Activated CD8-positive, alpha-beta T cell treated with anti-CD3 and anti-CD28 coated beads for 36 hours (primary cell): ENCODE results near the gene ANKH. TPM values are rescaled to one million over a fixed set of nuclear protein-coding genes. Genes with fewer than 3 reads are reported as not detected.

Source experiments
- ATAC-seq: fragments of 200-7000 bp; cut with Tn5 transposase; one replicate; pipeline ENCODE4 v1.10.0; 2021; ENCODE audit warnings: mild to moderate bottlenecking, moderate library complexity
- CTCF ChIA-PET: fragments of 350-600 bp; sonication (Branson Sonifier 250); formaldehyde crosslinking; loops from one replicate; lab custom pipeline; 2021; ENCODE audit warnings: antibody characterized with exemption; lab: Charles Lee
- POLR2A ChIA-PET: fragments of 350-600 bp; sonication (Branson Sonifier 250); formaldehyde crosslinking; loops from one replicate; lab custom pipeline; 2021; ENCODE audit warnings: antibody characterized with exemption; lab: Charles Lee
- DNase-seq: peaks from one replicate; pipeline ENCODE4 v3.0.0-alpha.2; 2020
- H3K27ac Mint-ChIP-seq: one replicate; pipeline ENCODE4 v1.8.0; 2021; ENCODE audit warnings: mild to moderate bottlenecking, mixed read lengths
- H3K27me3 Mint-ChIP-seq: one replicate; pipeline ENCODE4 v1.8.0; 2021; ENCODE audit warnings: mixed read lengths
- H3K36me3 Mint-ChIP-seq: one replicate; pipeline ENCODE4 v1.8.0; 2021; ENCODE audit warnings: low read depth, mixed read lengths
- H3K4me1 Mint-ChIP-seq: one replicate; pipeline ENCODE4 v1.8.0; 2021; ENCODE audit warnings: low read depth, mixed read lengths
- H3K4me3 Mint-ChIP-seq: one replicate; pipeline ENCODE4 v1.8.0; 2021; ENCODE audit warnings: mild to moderate bottlenecking, moderate library complexity, mixed read lengths
- H3K9me3 Mint-ChIP-seq: one replicate; pipeline ENCODE4 v1.8.0; 2021; ENCODE audit warnings: mixed read lengths
- intact Hi-C: fragments of 100-400 bp; cut with micrococcal nuclease; formaldehyde crosslinking; loops from one replicate; pipeline ENCODE4 v1.10.0; 2022
- total RNA-seq, 2 experiments: library from RNA; stranded (reverse); gene quantifications; one replicate each; pipeline ENCODE4 v1.2.3, GENCODE V29; 2021
- TF ChIP-seq, protein P1 (sequence below): fragments of 200-600 bp; IDR thresholded peaks from one replicate; pipeline ENCODE4 v1.8.0; 2022; ENCODE audit warnings: antibody characterized with exemption, mild to moderate bottlenecking

ANKH gene
- total RNA-seq, 2 experiments from 2014 or later = 85.4 to 87.2 TPM

DNA sequence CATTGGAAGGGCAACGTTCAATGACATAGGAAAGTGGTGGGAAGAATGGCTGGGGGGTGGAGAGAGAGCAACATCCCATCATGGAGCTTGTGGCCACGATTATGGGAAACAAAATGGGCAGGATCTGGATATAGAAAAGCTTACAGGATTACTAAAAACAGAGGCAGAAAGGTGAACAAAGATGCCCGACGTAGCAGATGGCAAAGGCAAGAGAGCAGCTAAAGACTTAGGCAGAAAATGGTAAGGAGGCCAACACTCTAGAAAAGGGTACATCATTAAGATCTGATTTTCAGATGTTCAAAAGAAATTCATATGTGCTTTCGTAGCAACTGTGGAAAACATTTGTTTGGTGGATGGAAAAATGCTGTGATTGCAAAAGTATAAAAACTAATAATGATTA is 104.5 kb downstream of the ANKH start:
- no peak overlapping the region for H3K27ac Mint-ChIP-seq
- H3K9me3 Mint-ChIP-seq = no peaks in the 10 kb centered on the region
- POLR2A ChIA-PET = no interaction called here

DNA sequence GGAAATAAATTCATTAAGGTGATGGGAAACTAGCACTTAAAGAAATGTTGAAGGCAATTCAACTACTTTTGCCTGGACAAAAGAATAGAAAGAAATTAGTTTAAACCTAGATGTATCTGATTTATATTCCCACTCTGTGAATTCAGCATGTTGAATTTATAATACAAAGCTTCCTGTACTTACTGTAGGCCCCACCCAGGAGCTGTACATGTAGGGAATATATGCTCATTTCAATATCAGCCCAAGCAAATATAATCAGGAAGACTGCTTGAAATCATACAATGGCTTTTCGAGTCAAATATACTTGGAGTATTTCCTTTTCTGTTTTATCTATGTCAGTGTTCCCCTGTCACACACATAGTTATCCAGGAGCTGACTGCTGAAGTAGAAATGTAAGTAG is 105.0 kb downstream of the ANKH start:
- ChIA-PET CTCF (interaction anchor here (1.2 to 1.4 kb wide), 2 partner anchors 18 to 40 kb away, joined by 3 read pairs; no protein-coding TSS in a partner anchor), POLR2A (no interaction called here)
- intact Hi-C loops = no loop called here
- TF ChIP-seq, protein P1, sequence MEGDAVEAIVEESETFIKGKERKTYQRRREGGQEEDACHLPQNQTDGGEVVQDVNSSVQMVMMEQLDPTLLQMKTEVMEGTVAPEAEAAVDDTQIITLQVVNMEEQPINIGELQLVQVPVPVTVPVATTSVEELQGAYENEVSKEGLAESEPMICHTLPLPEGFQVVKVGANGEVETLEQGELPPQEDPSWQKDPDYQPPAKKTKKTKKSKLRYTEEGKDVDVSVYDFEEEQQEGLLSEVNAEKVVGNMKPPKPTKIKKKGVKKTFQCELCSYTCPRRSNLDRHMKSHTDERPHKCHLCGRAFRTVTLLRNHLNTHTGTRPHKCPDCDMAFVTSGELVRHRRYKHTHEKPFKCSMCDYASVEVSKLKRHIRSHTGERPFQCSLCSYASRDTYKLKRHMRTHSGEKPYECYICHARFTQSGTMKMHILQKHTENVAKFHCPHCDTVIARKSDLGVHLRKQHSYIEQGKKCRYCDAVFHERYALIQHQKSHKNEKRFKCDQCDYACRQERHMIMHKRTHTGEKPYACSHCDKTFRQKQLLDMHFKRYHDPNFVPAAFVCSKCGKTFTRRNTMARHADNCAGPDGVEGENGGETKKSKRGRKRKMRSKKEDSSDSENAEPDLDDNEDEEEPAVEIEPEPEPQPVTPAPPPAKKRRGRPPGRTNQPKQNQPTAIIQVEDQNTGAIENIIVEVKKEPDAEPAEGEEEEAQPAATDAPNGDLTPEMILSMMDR = no peak
- no peak for ATAC-seq
- Mint-ChIP-seq H3K4me3 (no peak overlapping the region), H3K9me3 (no peaks in the 10 kb centered on the region), H3K27ac (no peak overlapping the region), H3K36me3 (peaks cover 7% of the 10 kb centered on the region), H3K27me3 (no peaks in the 10 kb centered on the region), H3K4me1 (peaks cover 8% of the 10 kb centered on the region)
- no peak for DNase-seq

More for the DNA sequence above, 104.5 kb downstream of the ANKH start:
- Mint-ChIP-seq H3K4me3 (no peak overlapping the region), H3K4me1 (peaks cover 8% of the 10 kb centered on the region), H3K27me3 (no peaks in the 10 kb centered on the region), H3K36me3 (peaks cover 7% of the 10 kb centered on the region)
- intact Hi-C loops = no loop called here
- ATAC-seq (no peak), DNase-seq (no peak)
- CTCF ChIA-PET = interaction anchor here (1.2 to 1.4 kb wide), 2 partner anchors 18 to 40 kb away, joined by 3 read pairs; no protein-coding TSS in a partner anchor
- TF ChIP-seq, protein P1 = no peak

DNA sequence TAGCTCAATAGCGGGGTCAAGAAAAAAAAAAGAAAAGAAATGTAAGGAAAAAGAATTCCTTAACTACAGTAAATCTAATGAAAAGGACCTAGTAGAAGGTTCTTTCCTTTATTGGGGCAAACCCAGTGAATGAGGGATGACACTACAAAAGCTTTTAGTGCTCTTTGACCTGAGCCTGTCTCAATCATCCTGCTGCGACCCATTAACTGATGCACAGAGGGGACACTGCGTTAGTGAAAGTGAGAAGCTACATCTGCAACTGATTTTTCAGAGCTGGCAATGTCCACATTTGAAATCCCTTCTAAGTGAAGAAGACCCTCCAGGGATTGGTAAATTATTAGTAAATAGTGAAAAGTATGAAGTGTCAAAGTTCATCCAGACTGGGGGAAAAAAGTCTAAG is 106.0 kb downstream of the ANKH start:
- Mint-ChIP-seq H3K9me3 (no peaks in the 10 kb centered on the region), H3K4me3 (no peak overlapping the region), H3K4me1 (peaks cover 5% of the 10 kb centered on the region), H3K27me3 (no peaks in the 10 kb centered on the region), H3K36me3 (peaks cover 7% of the 10 kb centered on the region), H3K27ac (no peak overlapping the region)
- TF ChIP-seq, protein P1 = no peak
- ChIA-PET CTCF (no interaction called here), POLR2A (no interaction called here)
- intact Hi-C loops = no loop called here
- no peak for ATAC-seq
- no peak for DNase-seq

DNA sequence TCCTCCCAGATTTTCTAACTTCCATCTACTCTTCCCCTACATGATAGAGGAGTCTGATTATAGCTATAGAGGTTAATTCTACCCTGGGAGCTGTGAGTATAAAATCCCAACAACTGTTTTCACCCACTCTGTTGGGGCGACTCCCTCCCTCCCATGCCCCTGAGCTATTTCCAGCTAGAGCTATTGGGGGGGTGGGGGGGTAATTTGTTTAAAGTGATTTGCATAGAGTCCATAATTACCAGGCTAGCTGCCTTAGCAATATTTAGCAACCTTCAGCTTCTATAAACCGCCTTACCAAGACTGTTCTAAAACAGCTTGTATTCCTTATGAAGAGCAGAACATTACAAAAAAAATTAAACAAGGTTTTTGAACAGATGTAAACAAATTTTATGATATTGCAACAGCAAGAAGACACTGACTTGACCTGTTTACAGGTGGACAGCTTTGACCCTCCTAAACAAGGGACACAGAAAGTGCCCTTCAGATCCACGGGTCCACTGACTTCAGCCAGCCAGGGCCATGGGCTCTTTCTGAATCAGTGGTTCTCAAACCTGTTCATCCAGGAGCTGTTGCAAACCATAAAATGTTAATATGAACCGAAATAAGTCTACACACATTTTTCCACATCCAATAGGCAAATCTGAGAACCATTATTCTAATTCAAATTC is 108.9 kb downstream of the ANKH start:
- no peaks in the 10 kb centered on the region for H3K27me3 Mint-ChIP-seq
- CTCF ChIA-PET = interaction anchor here (1.0 to 1.5 kb wide), 2 partner anchors 35 to 241 kb away, joined by 3 to 5 read pairs; no protein-coding TSS in a partner anchor
- no peaks in the 10 kb centered on the region for H3K4me1 Mint-ChIP-seq
- TF ChIP-seq, protein P1 = no peak
- no peaks in the 10 kb centered on the region for H3K9me3 Mint-ChIP-seq
- POLR2A ChIA-PET = interaction anchor here (0.5 to 1.3 kb wide), 2 partner anchors 10 to 61 kb away, joined by 3 read pairs; no protein-coding TSS in a partner anchor
- DNase-seq (no peak), ATAC-seq (no peak)
- H3K27ac Mint-ChIP-seq = no peak overlapping the region
- no peaks in the 10 kb centered on the region for H3K36me3 Mint-ChIP-seq
- intact Hi-C loops = no loop called here
- no peak overlapping the region for H3K4me3 Mint-ChIP-seq

DNA sequence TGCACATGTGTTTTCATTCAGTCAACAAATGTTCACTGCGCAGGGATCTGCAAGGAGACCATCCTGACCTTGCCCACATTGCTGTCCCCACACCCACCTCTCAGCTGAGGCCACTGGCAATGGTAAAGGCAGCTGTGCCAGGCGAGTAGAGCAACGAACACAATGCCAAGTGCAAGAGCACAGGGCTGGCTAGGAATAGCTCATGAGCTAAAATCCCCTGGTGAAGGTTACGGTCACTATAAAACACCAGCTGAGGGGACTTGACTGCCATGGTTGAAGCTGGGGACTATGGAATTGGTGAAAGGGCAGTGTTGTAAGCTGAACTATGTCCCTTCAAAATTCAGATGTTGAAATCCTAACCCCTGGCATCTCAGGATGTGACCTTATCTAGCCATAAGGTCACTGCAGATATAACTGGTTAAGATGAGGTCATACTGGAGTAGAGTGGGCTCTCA is 111.0 kb downstream of the ANKH start:
- ATAC-seq (no peak), DNase-seq (no peak)
- Mint-ChIP-seq H3K4me1 (no peaks in the 10 kb centered on the region), H3K9me3 (no peaks in the 10 kb centered on the region), H3K4me3 (no peak overlapping the region), H3K27ac (no peak overlapping the region), H3K27me3 (no peaks in the 10 kb centered on the region), H3K36me3 (peaks cover 5% of the 10 kb centered on the region)
- intact Hi-C loops = no loop called here
- TF ChIP-seq, protein P1 = no peak
- ChIA-PET POLR2A (no interaction called here), CTCF (interaction anchor here (3.2 kb wide), 1 partner anchor 33 kb away, joined by 13 read pairs; no protein-coding TSS in a partner anchor)
